ENCODE data around the gene FUT8.

FUT8 gene

DNA sequence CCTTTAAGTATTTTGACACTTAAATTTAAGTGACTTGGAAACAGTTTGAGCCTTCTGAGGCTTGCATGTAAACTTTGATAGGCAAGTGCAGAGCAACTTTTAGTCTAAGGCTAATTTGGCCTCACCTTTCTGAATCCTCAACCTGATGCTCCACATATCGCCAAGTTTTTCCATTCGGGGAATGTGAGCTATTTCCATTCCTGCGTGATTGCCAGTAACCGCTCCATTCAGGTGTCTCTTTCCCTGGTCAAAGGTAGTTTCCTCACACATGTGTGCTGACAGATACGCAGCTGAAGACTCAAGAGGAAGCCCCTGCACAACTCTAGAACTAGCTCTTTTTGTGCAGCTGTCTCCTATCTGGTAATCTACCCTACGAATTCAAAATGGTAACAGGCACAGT, 25.4 kb upstream of the FUT8 start:
- Histone ChIP-seq H3K4me3 (ENCODE audit: low read depth, low read length) (no peak overlapping the region), H3K27me3 (ENCODE audit: control insufficient read depth, insufficient read depth, low read length) (no peaks in the 10 kb centered on the region), H3K9me3 (ENCODE audit: control insufficient read depth, low read length) (no peaks in the 10 kb centered on the region), H3K4me2 (ENCODE audit: low read length) (no peak overlapping the region), H3K4me1 (no peaks in the 10 kb centered on the region), H2AFZ (no peak overlapping the region), H3K36me3 (ENCODE audit: control insufficient read depth, insufficient read depth, low read length) (no peaks in the 10 kb centered on the region), H3K27ac (no peak overlapping the region), H3K79me2 (no peaks in the 10 kb centered on the region), H3K9ac (no peak overlapping the region)
- TF ChIP-seq, protein P1, sequence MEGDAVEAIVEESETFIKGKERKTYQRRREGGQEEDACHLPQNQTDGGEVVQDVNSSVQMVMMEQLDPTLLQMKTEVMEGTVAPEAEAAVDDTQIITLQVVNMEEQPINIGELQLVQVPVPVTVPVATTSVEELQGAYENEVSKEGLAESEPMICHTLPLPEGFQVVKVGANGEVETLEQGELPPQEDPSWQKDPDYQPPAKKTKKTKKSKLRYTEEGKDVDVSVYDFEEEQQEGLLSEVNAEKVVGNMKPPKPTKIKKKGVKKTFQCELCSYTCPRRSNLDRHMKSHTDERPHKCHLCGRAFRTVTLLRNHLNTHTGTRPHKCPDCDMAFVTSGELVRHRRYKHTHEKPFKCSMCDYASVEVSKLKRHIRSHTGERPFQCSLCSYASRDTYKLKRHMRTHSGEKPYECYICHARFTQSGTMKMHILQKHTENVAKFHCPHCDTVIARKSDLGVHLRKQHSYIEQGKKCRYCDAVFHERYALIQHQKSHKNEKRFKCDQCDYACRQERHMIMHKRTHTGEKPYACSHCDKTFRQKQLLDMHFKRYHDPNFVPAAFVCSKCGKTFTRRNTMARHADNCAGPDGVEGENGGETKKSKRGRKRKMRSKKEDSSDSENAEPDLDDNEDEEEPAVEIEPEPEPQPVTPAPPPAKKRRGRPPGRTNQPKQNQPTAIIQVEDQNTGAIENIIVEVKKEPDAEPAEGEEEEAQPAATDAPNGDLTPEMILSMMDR (IDR thresholded peaks at IDR 0.05) = no peak

- no peaks in the 10 kb centered on the region for H3K79me2 ChIP-seq
- no peaks in the 10 kb centered on the region for H3K9me3 ChIP-seq (ENCODE audit: control insufficient read depth, low read length)
These were observed 24.9 kb upstream of the FUT8 start for GRCh38 chr14:65387628-65388027.

GRCh38 chr14:65392296-65392695, 20.2 kb upstream of the FUT8 start:
- Histone ChIP-seq H3K9ac (no peak overlapping the region), H3K4me1 (no peaks in the 10 kb centered on the region), H3K4me2 (ENCODE audit: low read length) (no peak overlapping the region), H2AFZ (no peak overlapping the region), H3K36me3 (ENCODE audit: control insufficient read depth, insufficient read depth, low read length) (no peaks in the 10 kb centered on the region), H3K79me2 (no peaks in the 10 kb centered on the region), H3K27ac (no peak overlapping the region), H3K4me3 (ENCODE audit: low read depth, low read length) (no peak overlapping the region), H3K27me3 (ENCODE audit: control insufficient read depth, insufficient read depth, low read length) (no peaks in the 10 kb centered on the region), H3K9me3 (ENCODE audit: control insufficient read depth, low read length) (no peaks in the 10 kb centered on the region)
- TF ChIP-seq, protein P1 (IDR thresholded peaks at IDR 0.05) = no peak

More at GRCh38 chr14:65387628-65388027, 24.9 kb upstream of the FUT8 start:
- TF ChIP-seq, protein P1 (IDR thresholded peaks at IDR 0.05) = no peak
- Histone ChIP-seq H3K4me1 (no peaks in the 10 kb centered on the region), H3K27me3 (ENCODE audit: control insufficient read depth, insufficient read depth, low read length) (no peaks in the 10 kb centered on the region), H3K27ac (no peak overlapping the region), H3K9ac (no peak overlapping the region), H2AFZ (peak overlapping the region; percentile 38), H3K4me2 (ENCODE audit: low read length) (no peak overlapping the region), H3K4me3 (ENCODE audit: low read depth, low read length) (no peak overlapping the region), H3K36me3 (ENCODE audit: control insufficient read depth, insufficient read depth, low read length) (no peaks in the 10 kb centered on the region)

DNA sequence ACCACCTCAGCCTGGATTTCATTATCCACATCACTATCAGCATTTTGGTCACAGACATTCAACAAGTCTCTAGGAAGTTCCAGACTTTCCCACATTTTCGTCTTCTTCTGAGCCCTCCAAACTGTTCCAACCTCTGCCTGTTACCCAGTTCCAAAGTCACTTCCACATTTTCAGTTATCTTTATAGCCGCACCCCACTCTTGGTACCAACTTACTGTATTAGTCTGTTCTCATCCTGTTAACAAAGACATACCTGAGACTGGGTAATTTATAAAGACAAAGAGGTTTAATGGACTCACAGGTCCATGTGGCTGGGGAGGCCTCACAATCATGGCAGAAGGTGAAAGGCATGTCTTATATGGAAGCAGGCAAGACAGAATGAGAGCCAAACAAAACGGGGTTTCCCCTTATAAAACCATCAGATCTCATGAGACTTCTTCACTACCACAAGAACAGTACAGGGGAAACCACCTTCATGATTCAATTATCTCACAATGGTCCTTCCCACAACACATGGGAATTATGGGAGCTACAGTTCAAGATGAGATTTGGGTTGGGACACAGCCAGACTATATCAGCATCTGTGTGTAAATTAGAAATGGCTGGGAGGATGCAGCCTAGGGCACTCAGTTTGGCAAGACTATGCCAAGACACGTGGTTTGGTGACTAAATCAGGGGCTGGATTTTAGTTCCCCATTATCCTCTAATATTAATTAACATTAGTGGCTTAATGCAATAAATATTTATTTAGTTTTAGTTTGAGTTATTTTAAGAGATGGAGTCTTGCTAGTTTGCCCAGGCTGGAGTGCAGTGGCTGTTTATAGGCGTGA, 16.2 kb upstream of the FUT8 start:
- Histone ChIP-seq H3K27me3 (ENCODE audit: control insufficient read depth, insufficient read depth, low read length) (no peaks in the 10 kb centered on the region), H3K4me1 (peaks cover 2% of the 10 kb centered on the region), H3K4me3 (ENCODE audit: low read depth, low read length) (no peak overlapping the region), H3K79me2 (no peaks in the 10 kb centered on the region), H3K4me2 (ENCODE audit: low read length) (no peak overlapping the region), H3K9me3 (ENCODE audit: control insufficient read depth, low read length) (no peaks in the 10 kb centered on the region), H3K9ac (no peak overlapping the region), H2AFZ (no peak overlapping the region), H3K27ac (no peak overlapping the region), H3K36me3 (ENCODE audit: control insufficient read depth, insufficient read depth, low read length) (no peaks in the 10 kb centered on the region)
- TF ChIP-seq, protein P1 (IDR thresholded peaks at IDR 0.05) = no peak

DNA sequence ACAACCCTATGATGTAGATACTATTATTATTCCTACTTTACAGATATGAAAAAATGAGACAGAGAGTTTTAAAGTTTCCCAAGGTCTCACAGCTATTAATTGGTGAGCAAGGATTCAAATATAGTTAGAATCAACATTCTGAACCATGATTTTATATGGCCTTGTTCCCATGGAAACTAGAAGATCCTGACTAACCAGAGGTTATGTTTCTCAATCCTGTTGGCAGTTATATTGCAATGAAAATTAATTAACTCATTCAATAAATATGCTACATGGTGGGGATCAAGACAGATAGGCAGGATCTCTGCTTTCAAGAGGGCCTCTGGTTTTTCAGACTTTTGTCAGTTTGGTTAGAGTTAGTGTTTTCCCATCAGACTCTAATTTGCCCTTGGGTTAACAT, 9.3 kb upstream of the FUT8 start:
- TF ChIP-seq, protein P1 (IDR thresholded peaks at IDR 0.05) = no peak
- no peaks in the 10 kb centered on the region for H3K36me3 ChIP-seq (ENCODE audit: control insufficient read depth, insufficient read depth, low read length)
- H3K9ac ChIP-seq = no peak overlapping the region
- H3K9me3 ChIP-seq (ENCODE audit: control insufficient read depth, low read length) = no peaks in the 10 kb centered on the region
- no peak overlapping the region for H3K4me3 ChIP-seq (ENCODE audit: low read depth, low read length)
- peaks cover 2% of the 10 kb centered on the region for H3K4me1 ChIP-seq
- no peaks in the 10 kb centered on the region for H3K79me2 ChIP-seq
- no peaks in the 10 kb centered on the region for H3K27me3 ChIP-seq (ENCODE audit: control insufficient read depth, insufficient read depth, low read length)
- H2AFZ ChIP-seq = no peak overlapping the region
- H3K4me2 ChIP-seq (ENCODE audit: low read length) = no peak overlapping the region
- no peak overlapping the region for H3K27ac ChIP-seq
